OCI-LY3 (cell line): Measurements from ENCODE around the gene RUSC2.

Experiments
- H2AFZ ChIP-seq: fragments of 200-600, 300-600 bp; shearing (Covaris generic); 2 replicates; pipeline ENCODE4 v1.6.0; 2014; ENCODE audit warnings: antibody characterized with exemption, low read depth, low read length
- H3K27ac ChIP-seq: fragments of 200-600, 300-600 bp; sonication (generic); 2 replicates; pipeline ENCODE4 v1.5.1; 2014; ENCODE audit warnings: mild to moderate bottlenecking, low read length, moderate library complexity, mixed read lengths
- H3K27me3 ChIP-seq: fragments of 200-600, 300-600 bp; sonication (generic); 2 replicates; pipeline ENCODE4 v1.6.1; 2014; ENCODE audit warnings: low read depth, low read length, mixed read lengths
- H3K36me3 ChIP-seq: fragments of 200-600, 300-600 bp; sonication (generic); replicated peaks from 2 replicates; pipeline ENCODE3; 2014; ENCODE audit warnings: low read depth, low read length, mixed read lengths
- H3K4me1 ChIP-seq: fragments of 300-600, 200-600 bp; sonication (generic); 2 replicates; pipeline ENCODE4 v1.6.1; 2014; ENCODE audit warnings: low read length, mixed read lengths
- H3K4me2 ChIP-seq: fragments of 200-600, 300-600 bp; sonication (generic); 2 replicates; pipeline ENCODE4 v1.6.1; 2014; ENCODE audit warnings: low read length, mixed read lengths
- H3K4me3 ChIP-seq: fragments of 300-600, 200-600 bp; sonication (generic); 2 replicates; pipeline ENCODE4 v1.5.1; 2014; ENCODE audit warnings: antibody characterized with exemption, mild to moderate bottlenecking, low read length, moderate library complexity
- H3K79me2 ChIP-seq: fragments of 300-600, 200-600 bp; shearing (Covaris generic); 2 replicates; pipeline ENCODE4 v1.6.1; 2014; ENCODE audit warnings: mild to moderate bottlenecking, low read length, mixed read lengths
- H3K9ac ChIP-seq: fragments of 300-600, 200-600 bp; shearing (Covaris generic); 2 replicates; pipeline ENCODE4 v1.6.0; 2014; ENCODE audit warnings: mild to moderate bottlenecking, low read length, moderate library complexity
- H3K9me3 ChIP-seq: fragments of 200-600, 300-600 bp; shearing (Covaris generic); 2 replicates; pipeline ENCODE4 v1.6.1; 2014; ENCODE audit warnings: low read length, mixed read lengths; ENCODE audit not compliant: insufficient read depth
- H4K20me1 ChIP-seq: fragments of 200-600, 300-600 bp; sonication (generic); 2 replicates; pipeline ENCODE4 v1.6.1; 2016; ENCODE audit warnings: low read length, mixed read lengths; ENCODE audit not compliant: insufficient read depth
- EZH2phosphoT487 ChIP-seq: fragments of 200-600 bp; shearing (Covaris generic); IDR thresholded peaks from 2 replicates; pipeline ENCODE4 v1.6.1; 2018; ENCODE audit warnings: antibody characterized with exemption, mixed run types, low read depth
- TF ChIP-seq, protein P1 (sequence below): fragments of 200-600, 300-600 bp; sonication (generic); IDR thresholded peaks from 2 replicates; pipeline ENCODE4 v1.5.1; 2014; ENCODE audit warnings: antibody characterized with exemption, low read length, low read depth

Gene RUSC2

DNA sequence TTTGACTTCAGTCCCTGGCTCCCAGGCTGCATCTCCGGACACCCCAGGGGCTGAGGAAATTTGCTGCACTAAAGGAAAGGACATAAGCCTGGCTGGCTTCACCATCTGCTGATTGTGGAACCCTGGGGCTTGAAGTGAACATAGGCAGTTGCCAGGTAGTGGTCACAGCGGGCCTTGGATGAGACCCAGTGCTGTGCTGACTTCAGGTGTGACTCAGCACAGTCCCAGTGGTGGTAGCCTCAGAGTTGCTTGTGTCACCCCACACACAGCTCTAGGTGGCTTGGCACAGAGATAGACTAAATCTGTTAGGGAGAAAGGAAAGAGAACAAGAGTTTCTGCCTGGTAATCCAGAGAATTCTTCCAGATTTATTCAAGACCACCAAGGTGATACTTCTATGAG lies 36.1 kb upstream of the RUSC2 start:
- Histone ChIP-seq H3K36me3 (no peaks in the 10 kb centered on the region), H2AFZ (no peak overlapping the region), H4K20me1 (no peaks in the 10 kb centered on the region), H3K4me1 (no peaks in the 10 kb centered on the region), H3K27me3 (peaks cover 15% of the 10 kb centered on the region), H3K4me3 (no peak overlapping the region), H3K9me3 (0 out of 2 replicates have a peak, but pooled peaks cover 2% of the 10 kb centered on the region), H3K27ac (no peak overlapping the region), H3K4me2 (no peak overlapping the region), H3K9ac (no peak overlapping the region), H3K79me2 (no peaks in the 10 kb centered on the region)
- TF ChIP-seq EZH2phosphoT487, result no peak
- TF ChIP-seq, protein P1, sequence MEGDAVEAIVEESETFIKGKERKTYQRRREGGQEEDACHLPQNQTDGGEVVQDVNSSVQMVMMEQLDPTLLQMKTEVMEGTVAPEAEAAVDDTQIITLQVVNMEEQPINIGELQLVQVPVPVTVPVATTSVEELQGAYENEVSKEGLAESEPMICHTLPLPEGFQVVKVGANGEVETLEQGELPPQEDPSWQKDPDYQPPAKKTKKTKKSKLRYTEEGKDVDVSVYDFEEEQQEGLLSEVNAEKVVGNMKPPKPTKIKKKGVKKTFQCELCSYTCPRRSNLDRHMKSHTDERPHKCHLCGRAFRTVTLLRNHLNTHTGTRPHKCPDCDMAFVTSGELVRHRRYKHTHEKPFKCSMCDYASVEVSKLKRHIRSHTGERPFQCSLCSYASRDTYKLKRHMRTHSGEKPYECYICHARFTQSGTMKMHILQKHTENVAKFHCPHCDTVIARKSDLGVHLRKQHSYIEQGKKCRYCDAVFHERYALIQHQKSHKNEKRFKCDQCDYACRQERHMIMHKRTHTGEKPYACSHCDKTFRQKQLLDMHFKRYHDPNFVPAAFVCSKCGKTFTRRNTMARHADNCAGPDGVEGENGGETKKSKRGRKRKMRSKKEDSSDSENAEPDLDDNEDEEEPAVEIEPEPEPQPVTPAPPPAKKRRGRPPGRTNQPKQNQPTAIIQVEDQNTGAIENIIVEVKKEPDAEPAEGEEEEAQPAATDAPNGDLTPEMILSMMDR, result no peak

- Histone ChIP-seq H3K4me2 (no peak overlapping the region), H3K9me3 (no peaks in the 10 kb centered on the region), H3K4me3 (no peak overlapping the region), H3K27ac (no peak overlapping the region), H2AFZ (no peak overlapping the region), H3K27me3 (no peaks in the 10 kb centered on the region; the same call in 1 of the 2 replicates), H4K20me1 (no peaks in the 10 kb centered on the region), H3K36me3 (no peaks in the 10 kb centered on the region), H3K4me1 (peaks cover under 1% of the 10 kb centered on the region; the same call in 1 of the 2 replicates), H3K9ac (no peak overlapping the region), H3K79me2 (no peaks in the 10 kb centered on the region)
- TF ChIP-seq, protein P1, result no peak
- no peak for TF ChIP-seq EZH2phosphoT487
Observed at GRCh38 chr9:35464141-35465025, 25.5 kb upstream of the RUSC2 start.

GRCh38 chr9:35470340-35470739 lies 19.6 kb upstream of the RUSC2 start:
- Histone ChIP-seq H3K36me3 (no peaks in the 10 kb centered on the region), H3K27ac (no peak overlapping the region), H3K9ac (no peak overlapping the region), H3K4me3 (no peak overlapping the region), H3K27me3 (peaks cover 5% of the 10 kb centered on the region; the same call in 1 of the 2 replicates), H3K9me3 (no peaks in the 10 kb centered on the region), H3K4me1 (peaks cover 10% of the 10 kb centered on the region), H2AFZ (no peak overlapping the region), H3K4me2 (no peak overlapping the region), H3K79me2 (no peaks in the 10 kb centered on the region), H4K20me1 (no peaks in the 10 kb centered on the region)
- TF ChIP-seq, protein P1, result no peak
- no peak for TF ChIP-seq EZH2phosphoT487

DNA sequence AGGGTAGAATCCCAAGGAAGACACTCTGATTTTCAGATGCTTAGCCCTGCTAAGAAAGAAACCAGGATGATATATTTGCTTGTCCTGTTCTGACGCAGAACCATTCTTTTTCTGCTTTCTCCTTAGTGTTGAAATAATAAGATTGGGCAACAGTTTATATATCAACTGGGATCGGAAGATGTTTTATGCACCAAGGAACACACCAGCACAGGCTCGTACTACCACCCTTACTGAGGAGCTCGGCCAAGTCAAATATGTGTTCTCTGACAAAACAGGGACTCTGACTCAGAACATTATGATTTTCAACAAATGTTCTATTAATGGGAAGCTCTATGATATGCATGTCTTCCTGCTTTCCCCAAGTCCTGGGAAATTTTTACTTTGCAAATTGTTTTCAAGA lies 19.0 kb upstream of the RUSC2 start:
- Histone ChIP-seq H3K4me2 (no peak overlapping the region), H3K79me2 (no peaks in the 10 kb centered on the region), H3K36me3 (no peaks in the 10 kb centered on the region), H3K27ac (no peak overlapping the region), H3K4me3 (no peak overlapping the region), H2AFZ (no peak overlapping the region), H4K20me1 (no peaks in the 10 kb centered on the region), H3K9me3 (no peaks in the 10 kb centered on the region), H3K27me3 (peaks cover 9% of the 10 kb centered on the region; the same call in 1 of the 2 replicates), H3K9ac (no peak overlapping the region), H3K4me1 (peaks cover 10% of the 10 kb centered on the region)
- TF ChIP-seq EZH2phosphoT487, result no peak
- TF ChIP-seq, protein P1, result no peak
